Epidermal melanocyte (primary cell): Measurements from ENCODE around the gene BCKDHA.
"Not testable (repeated sequence)": the region's sequence is repeated elsewhere in the genome, so short reads cannot be mapped to it uniquely, and the experiment has no call there.

ENCODE experiments used
- DNase-seq: peaks from one replicate; pipeline ENCODE4 v3.0.0; 2011; ENCODE audit warnings: low spot score; ENCODE audit not compliant: insufficient read length

BCKDHA gene

DNA sequence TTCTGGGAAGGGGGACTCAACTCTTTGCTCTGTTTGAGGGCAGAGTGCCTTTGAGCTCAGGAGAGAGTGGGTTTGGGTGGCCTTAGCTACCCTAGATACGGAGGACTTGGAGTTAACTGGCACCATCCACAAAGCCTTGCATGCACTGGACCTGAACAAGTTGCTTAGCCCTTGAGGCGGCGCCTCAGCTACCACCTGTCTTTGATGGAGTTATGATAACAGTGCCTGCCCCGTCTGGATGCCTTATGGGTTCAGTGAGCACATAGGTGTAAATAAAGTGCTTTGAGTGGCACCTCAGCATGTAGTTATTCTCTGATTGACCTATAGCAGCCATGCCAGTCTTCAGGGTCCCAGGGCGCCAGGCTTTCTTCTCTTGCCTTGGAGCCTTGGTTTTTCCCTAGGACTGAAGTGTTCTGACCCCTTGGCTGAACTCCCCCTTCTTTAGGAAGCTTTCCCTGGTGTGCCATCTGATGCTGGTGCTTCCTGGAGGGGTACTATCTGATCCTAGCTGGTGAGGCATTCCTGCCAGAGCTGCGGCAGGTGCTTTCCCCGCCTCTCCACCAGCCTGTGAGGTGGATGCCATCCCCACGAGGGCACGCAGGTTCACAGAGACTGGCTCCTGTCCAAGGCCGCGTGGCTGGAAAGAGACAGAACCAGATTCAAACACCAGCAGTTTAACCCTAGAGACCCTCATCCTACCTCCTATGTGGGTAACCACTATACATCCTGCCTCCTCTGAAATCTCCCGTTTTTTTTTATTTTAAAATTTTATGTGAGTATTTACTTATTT, 5.8 kb downstream of the BCKDHA start:
- no peak for DNase-seq

DNA sequence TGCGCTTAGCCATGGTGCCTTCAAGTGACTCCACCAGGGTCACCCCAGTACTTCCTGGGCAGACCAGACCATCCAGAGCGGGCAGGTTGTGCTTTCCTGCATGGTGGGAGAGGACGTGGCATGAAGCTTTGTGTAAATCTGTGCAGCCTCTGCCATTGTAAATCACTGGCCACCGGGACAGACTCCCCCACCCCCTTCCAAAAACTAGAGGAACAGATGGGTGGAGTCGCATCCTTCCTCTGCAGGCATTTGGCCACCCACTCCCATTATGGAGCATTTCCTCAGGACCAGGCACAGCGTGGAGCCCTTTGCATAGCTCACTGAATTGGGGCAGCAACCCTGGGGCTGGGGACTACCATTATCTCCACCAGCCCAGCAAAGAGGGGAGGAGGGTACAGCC, 8.2 kb downstream of the BCKDHA start:
- no peak for DNase-seq

DNA sequence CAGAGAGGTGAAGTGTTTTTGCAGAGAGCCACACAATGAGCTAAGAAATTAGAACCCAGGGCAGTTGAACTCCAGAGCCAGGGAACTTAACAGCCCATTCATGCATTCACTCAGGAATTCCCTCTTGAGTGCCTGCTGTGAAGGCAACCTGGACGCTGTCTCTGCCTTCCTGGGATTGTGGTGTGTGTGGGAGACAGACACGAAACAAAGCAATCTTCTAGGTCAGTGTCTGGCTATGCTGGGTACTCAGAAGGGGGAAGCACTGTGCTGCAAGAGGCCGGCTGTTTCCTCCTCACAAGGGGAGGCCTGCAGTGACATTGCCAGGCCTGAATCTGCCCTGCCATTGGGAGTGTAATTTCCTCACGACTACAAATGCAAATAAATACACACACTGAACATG, 9.7 kb downstream of the BCKDHA start:
- DNase-seq = no peak

DNA sequence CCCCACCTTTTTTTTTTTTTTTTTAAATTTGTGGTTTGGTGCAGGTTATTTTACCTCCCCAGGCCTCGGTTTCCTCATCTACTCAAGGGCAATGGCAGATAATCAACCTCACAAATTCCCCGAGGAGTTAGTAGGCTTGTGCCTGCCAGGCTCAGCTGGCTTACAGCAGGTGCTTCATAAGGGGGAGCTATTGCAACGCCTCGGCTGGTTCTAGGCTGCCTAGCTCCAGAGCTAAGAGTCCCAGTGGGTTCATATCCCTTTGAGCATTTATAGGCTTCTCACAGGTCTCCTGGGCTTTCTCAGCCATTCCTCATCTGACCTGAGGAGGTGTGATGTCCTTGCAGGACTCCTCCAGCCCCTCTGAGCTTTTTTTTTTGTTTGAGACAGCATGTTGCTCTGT, 10.6 kb downstream of the BCKDHA start:
- no peak for DNase-seq

DNA sequence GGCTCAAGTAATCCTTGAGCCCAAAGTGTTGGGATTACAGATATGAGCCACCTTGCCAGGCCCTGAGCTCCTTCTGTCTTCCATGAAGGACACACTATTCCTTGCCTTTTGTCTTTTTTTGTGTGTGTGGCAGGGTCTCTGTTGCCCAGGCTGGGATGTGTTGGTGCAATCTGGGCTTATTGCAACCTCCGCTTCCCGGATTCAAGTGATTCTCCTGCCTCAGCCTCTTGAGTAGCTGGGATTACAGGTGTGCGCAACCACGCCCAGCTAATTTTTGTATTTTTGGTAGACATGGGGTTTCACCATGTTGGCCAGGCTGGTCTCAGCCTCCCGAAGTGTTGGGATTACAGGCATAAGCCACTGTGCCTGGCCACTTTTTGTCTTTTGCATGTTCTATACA, 11.2 kb downstream of the BCKDHA start:
- not testable (repeated sequence) for DNase-seq

- no peak for DNase-seq
Measured at GRCh38 chr19:41409288-41409687, 11.7 kb downstream of the BCKDHA start.

DNA sequence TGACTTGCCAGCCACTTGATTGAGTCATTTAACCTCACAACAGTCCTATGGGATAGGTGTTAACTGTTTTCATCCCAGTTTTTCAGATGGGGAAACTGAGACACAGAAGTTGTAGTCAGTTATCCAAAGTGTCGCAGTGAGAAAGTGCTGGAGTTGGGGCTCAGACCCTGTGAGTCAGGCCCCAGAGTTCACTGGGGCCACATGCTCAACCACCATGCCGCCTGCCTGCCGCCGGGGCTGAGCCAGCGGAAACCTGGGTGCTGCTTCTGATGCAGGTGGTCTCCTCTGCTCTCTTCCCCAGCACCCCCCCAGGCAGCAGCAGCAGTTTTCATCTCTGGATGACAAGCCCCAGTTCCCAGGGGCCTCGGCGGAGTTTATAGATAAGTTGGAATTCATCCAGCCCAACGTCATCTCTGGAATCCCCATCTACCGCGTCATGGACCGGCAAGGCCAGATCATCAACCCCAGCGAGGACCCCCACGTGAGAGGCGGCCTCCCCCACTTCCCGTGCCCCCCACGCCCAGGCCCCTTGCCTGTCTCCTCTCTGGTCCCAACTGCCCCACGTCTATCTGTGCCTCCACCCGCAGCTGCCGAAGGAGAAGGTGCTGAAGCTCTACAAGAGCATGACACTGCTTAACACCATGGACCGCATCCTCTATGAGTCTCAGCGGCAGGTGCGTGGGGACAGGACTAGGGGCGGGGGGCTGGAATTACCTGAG, 12.9 kb downstream of the BCKDHA start:
- DNase-seq = no peak

DNA sequence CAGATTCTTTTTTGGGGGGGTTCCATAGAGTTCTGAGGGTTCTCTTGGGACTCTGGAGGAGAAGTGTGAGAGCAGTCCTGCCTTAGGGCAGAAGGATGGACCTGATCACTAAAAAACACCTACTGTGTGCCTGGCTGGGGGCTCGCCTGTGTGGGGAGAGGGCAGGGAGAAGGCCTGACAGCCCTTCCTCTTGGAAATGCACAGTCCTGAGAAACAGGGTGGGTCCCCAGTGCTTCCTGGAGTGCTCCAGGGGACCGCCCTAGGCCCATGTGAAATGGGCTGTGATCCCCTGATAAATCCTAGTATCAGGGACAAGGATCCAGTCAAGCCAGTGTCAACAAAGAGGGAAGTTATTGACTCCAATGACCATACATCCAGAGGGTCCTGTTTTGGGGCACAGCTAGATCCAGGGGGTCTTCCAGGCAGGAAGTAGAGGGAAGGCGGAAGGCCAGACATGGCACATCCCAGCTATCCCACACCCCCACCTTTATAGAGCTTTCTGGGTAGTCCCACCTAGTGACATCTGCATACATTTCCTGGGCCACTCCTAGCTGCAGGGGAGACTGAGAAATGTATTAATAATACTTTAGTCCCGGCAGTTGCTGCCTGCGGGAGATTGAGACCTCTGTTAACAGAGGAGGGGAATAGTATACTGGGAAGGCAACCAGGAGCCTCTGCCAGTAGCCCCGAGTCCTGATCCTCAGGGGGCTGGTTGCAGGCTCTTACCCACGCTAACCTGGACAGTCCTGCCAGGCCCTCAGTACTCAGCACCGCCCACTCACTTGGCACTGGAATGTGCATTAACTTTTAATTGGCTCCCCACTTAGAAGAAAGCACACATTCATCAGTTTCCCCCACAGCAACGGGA, 13.7 kb downstream of the BCKDHA start:
- DNase-seq = peak; percentile 45

- DNase-seq = no peak
Measured at GRCh38 chr19:41411968-41412265, 14.3 kb downstream of the BCKDHA start.

- DNase-seq = no peak
Measured at GRCh38 chr19:41412953-41413352, 15.3 kb downstream of the BCKDHA start.

- no peak for DNase-seq
Measured at GRCh38 chr19:41413947-41414346, 16.3 kb downstream of the BCKDHA start.

- DNase-seq = no peak
Measured at GRCh38 chr19:41414461-41414860, 16.8 kb downstream of the BCKDHA start.

GRCh38 chr19:41415154-41415571, 17.5 kb downstream of the BCKDHA start:
- no peak for DNase-seq

- DNase-seq = no peak
Measured at GRCh38 chr19:41416194-41416674, 18.6 kb downstream of the BCKDHA start.

DNA sequence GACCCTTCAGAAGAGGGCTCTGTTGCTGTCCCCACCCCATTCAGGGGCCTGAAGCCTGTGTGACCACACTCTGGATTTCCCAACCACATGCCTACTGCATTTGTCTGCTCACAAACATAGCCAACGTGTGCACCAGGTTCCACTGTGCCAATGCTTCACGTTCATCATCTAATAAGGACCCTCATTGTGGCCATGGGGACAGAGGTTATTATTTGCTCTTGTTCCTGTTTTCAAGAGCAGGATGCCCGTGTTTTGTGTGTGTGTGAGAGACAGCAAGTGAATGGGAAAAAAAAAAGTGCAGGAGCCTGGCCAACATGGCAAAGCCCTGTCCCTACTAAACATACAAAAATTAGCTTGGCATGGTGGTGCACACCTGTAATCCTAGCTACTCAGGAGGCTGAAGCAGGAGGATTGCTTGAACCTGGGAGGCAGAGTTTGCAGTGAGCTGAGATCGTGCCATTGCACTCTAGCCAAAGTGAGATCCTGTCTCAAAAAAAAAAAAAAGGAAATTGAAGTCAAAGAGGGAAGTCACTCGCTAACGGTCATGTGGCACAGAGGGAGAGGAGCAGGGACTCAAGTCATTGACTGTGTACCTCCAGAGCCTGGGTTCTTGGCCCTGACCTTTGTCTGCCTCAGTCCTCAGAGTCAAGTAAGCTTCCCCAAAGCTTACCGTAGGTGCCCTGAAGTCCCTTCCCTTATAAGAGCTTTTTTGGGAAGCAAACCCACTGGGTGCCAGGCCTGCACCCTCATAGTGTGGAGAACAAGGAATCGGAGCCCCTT, 22.7 kb downstream of the BCKDHA start:
- no peak for DNase-seq

DNA sequence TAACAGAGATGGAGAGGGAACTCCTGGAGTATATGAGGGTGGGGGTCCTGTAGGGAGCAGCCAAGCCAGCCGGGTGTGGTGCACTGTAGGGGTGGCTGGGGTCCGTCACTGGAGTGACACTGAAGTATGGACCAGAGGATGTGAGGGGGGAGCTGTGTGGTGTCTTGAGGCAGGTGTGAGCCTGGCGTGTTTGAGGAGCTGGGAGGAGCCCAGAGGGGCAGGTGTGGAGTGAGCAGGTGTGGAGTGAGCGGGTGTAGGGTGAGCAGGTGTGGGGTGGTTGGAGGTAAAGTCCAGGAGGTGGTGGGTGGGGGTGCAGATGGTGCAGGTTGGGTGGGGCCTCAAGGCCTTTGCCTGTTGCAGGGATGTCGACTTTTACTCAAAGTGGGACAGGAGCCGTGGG, 23.7 kb downstream of the BCKDHA start:
- no peak for DNase-seq

DNA sequence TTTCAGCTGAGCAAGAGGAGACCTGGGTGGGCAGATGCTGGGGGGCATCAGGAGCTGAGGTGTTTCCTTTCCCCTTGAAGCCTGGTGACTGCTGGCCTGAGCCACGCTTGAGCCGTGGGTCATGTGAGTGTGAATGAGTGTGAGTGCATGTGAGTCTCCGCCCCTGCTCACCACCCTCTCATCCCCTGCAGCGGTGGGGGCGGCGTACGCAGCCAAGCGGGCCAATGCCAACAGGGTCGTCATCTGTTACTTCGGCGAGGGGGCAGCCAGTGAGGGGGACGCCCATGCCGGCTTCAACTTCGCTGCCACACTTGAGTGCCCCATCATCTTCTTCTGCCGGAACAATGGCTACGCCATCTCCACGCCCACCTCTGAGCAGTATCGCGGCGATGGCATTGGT, 24.4 kb downstream of the BCKDHA start:
- DNase-seq = no peak

DNA sequence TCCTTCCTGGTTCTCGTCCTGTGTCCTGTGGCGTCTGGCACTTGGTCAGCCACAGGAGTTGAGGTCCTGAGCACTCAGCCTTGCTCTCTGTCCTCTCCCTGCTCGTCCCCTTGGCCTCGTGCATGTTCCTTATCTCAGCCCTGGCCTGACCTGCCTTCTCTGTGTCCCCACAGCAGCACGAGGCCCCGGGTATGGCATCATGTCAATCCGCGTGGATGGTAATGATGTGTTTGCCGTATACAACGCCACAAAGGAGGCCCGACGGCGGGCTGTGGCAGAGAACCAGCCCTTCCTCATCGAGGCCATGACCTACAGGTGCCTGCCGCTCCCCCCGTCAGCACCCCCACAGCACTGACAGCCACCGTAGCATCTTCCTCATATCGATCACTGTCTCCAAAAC, 24.8 kb downstream of the BCKDHA start:
- DNase-seq = no peak

DNA sequence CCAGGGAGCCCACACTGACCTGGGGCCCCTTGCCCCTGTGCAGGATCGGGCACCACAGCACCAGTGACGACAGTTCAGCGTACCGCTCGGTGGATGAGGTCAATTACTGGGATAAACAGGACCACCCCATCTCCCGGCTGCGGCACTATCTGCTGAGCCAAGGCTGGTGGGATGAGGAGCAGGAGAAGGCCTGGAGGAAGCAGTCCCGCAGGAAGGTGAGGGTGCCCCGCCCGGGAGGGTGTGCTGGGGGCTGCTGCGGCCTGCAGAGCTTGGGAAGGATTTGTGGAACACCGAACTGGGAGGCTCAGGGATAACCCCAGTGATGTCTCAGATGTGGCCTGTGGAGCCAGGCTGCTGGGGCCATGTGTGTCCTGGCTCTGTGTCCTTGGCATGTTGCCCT, 25.3 kb downstream of the BCKDHA start:
- DNase-seq = no peak

DNA sequence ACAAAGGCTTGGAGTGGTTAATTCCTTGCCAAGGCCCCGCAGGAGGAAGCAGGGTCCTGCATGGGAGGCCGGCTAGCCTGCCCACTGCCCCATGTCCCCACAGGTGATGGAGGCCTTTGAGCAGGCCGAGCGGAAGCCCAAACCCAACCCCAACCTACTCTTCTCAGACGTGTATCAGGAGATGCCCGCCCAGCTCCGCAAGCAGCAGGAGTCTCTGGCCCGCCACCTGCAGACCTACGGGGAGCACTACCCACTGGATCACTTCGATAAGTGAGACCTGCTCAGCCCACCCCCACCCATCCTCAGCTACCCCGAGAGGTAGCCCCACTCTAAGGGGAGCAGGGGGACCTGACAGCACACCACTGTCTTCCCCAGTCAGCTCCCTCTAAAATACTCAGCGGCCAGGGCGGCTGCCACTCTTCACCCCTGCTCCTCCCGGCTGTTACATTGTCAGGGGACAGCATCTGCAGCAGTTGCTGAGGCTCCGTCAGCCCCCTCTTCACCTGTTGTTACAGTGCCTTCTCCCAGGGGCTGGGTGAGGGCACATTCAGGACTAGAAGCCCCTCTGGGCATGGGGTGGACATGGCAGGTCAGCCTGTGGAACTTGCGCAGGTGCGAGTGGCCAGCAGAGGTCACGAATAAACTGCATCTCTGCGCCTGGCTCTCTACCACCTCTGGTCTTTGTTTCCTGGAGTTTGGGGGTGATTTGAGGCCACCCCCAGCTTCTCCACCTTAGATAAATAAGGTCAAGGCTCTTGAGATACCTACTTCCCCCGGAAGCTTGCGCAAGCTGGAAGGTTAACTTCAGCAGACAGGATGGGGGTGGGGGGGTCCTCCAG, 26.9 kb downstream of the BCKDHA start:
- DNase-seq = no peak
